Trophoblast cell (in vitro differentiated cells and primary cell): ENCODE results near the gene HPS5.

Experiments
- DNase-seq, 2 donors: peaks; one replicate each; pipeline ENCODE4 v3.0.0-alpha.2; 2016
- H2AFZ ChIP-seq: 2 replicates; pipeline ENCODE4 v1.6.1; 2013; ENCODE audit warnings: low read length, moderate library complexity, mild to moderate bottlenecking; ENCODE audit not compliant: insufficient read depth, poor library complexity
- H2AK5ac ChIP-seq: 2 replicates; pipeline ENCODE4 v1.6.1; 2013; ENCODE audit warnings: mild to moderate bottlenecking, low read length
- H2BK120ac ChIP-seq: 2 replicates; pipeline ENCODE4 v1.6.1; 2013; ENCODE audit warnings: low read length, mild to moderate bottlenecking, moderate library complexity; ENCODE audit not compliant: insufficient read depth, poor library complexity
- H2BK12ac ChIP-seq: 2 replicates; pipeline ENCODE4 v1.6.1; 2013; ENCODE audit warnings: mild to moderate bottlenecking, low read length, moderate library complexity
- H2BK5ac ChIP-seq: 2 replicates; pipeline ENCODE4 v1.6.1; 2013; ENCODE audit warnings: low read length, low read depth, moderate library complexity, mild to moderate bottlenecking; ENCODE audit not compliant: poor library complexity
- H3K14ac ChIP-seq: 2 replicates; pipeline ENCODE4 v1.6.1; 2013; ENCODE audit warnings: mild to moderate bottlenecking, low read length
- H3K18ac ChIP-seq: 2 replicates; pipeline ENCODE4 v1.6.1; 2013; ENCODE audit warnings: mild to moderate bottlenecking, low read length
- H3K23ac ChIP-seq: 2 replicates; pipeline ENCODE4 v1.6.1; 2013; ENCODE audit warnings: low read length
- H3K27ac ChIP-seq: 2 replicates; pipeline ENCODE4 v1.5.1; 2013; ENCODE audit warnings: low read depth, mild to moderate bottlenecking, inconsistent platforms, low read length, moderate library complexity
- H3K27me3 ChIP-seq: 2 replicates; pipeline ENCODE4 v1.6.1; 2013; ENCODE audit warnings: inconsistent platforms, mild to moderate bottlenecking, low read length, moderate library complexity; ENCODE audit not compliant: insufficient read depth
- H3K36me3 ChIP-seq, 2 experiments: 1 replicate in 1 of 2; 2 replicates in 1 of 2; pipeline ENCODE4 v1.6.1; 2013; ENCODE audit warnings: low read length in 2 of 2, mild to moderate bottlenecking in 2 of 2, moderate library complexity in 1 of 2; ENCODE audit not compliant: insufficient read depth in 2 of 2, control insufficient read depth in 1 of 2
- H3K4ac ChIP-seq: 2 replicates; pipeline ENCODE4 v1.6.1; 2013; ENCODE audit warnings: low read depth, mild to moderate bottlenecking, low read length, moderate library complexity
- H3K4me1 ChIP-seq, 2 experiments: 1 replicate in 1 of 2; 2 replicates in 1 of 2; pipeline ENCODE4 v1.6.1; 2013; ENCODE audit warnings: low read length in 2 of 2, mild to moderate bottlenecking in 2 of 2, moderate library complexity in 1 of 2; ENCODE audit not compliant: insufficient read depth in 2 of 2, control insufficient read depth in 1 of 2
- H3K4me2 ChIP-seq: 2 replicates; pipeline ENCODE4 v1.6.1; 2013; ENCODE audit warnings: inconsistent platforms, mild to moderate bottlenecking, low read length, moderate library complexity
- H3K4me3 ChIP-seq: 2 replicates; pipeline ENCODE4 v1.5.1; 2013; ENCODE audit warnings: mild to moderate bottlenecking, low read depth, low read length, inconsistent platforms
- H3K79me1 ChIP-seq: one replicate; pipeline ENCODE4 v1.6.1; 2013; ENCODE audit warnings: low read length
- H3K79me2 ChIP-seq: 2 replicates; pipeline ENCODE4 v1.6.1; 2013; ENCODE audit warnings: low read length, mild to moderate bottlenecking; ENCODE audit not compliant: control insufficient read depth, insufficient read depth, poor library complexity
- H3K9ac ChIP-seq: 2 replicates; pipeline ENCODE4 v1.6.1; 2013; ENCODE audit warnings: mild to moderate bottlenecking, low read length
- H3K9me3 ChIP-seq: 2 replicates; pipeline ENCODE4 v1.6.1; 2013; ENCODE audit warnings: low read depth, mild to moderate bottlenecking, control low read depth, inconsistent platforms, low read length; ENCODE audit not compliant: insufficient read depth
- H4K12ac ChIP-seq: 2 replicates; pipeline ENCODE4 v1.6.1; 2013; ENCODE audit warnings: low read depth, mild to moderate bottlenecking, low read length, moderate library complexity
- H4K8ac ChIP-seq: 2 replicates; pipeline ENCODE4 v1.6.1; 2013; ENCODE audit warnings: low read depth, mild to moderate bottlenecking, low read length, moderate library complexity
- H4K91ac ChIP-seq: one replicate; pipeline ENCODE4 v1.6.1; 2013; ENCODE audit warnings: low read depth, mild to moderate bottlenecking, low read length, moderate library complexity
- WGBS: extraction: QIAGEN DNeasy Blood & Tissue Kit; methylation state at CpG from one replicate; pipeline ENCODE4 v1.1.7; 2013; ENCODE audit warnings: missing lambda C conversion rate; ENCODE audit not compliant: insufficient read length, insufficient coverage; ENCODE audit errors: extremely low coverage; 5-methylcytosine and 5-hydroxymethylcytosine counted together

HPS5 gene

DNA sequence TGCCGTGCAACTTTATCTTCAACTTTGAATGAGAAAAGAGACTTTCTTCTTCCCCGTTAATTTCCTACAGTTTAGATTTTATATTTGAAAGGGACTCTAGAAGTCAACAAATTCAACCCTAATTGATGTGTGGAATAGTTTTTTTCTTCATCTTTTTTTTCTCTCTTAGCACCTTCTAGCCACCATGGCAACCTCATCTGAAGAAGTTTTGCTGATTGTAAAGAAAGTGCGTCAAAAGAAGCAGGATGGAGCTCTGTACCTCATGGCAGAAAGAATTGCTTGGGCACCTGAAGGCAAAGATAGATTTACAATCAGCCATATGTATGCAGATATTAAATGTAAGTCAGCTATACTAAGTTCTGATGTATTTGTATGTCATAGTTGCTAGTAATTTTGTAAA is 11.0 kb upstream of the HPS5 start:
- H4K8ac ChIP-seq, result no peak overlapping the region
- no peaks in the 10 kb centered on the region for H3K4me1 ChIP-seq
- H3K79me2 ChIP-seq, result peaks cover 2% of the 10 kb centered on the region
- no peak overlapping the region for H3K27ac ChIP-seq
- peaks cover 20 to 32% of the 10 kb centered on the region in 2 experiments for H3K36me3 ChIP-seq
- H3K27me3 ChIP-seq, result no peaks in the 10 kb centered on the region
- no peak overlapping the region for H3K9ac ChIP-seq
- H3K4me3 ChIP-seq, result no peak overlapping the region
- no peak overlapping the region for H3K4me2 ChIP-seq
- no peaks in the 10 kb centered on the region for H3K79me1 ChIP-seq
- H2AK5ac ChIP-seq, result no peak overlapping the region
- H3K18ac ChIP-seq, result no peak overlapping the region
- H4K12ac ChIP-seq, result no peak overlapping the region
- no peak overlapping the region for H2BK120ac ChIP-seq
- no peak for DNase-seq
- no peak overlapping the region for H4K91ac ChIP-seq
- H3K9me3 ChIP-seq, result no peaks in the 10 kb centered on the region
- no CpG with 5 or more reads among the region's 3 CpGs for WGBS
- H2BK5ac ChIP-seq, result no peak overlapping the region
- H2BK12ac ChIP-seq, result no peak overlapping the region
- no peak overlapping the region for H3K23ac ChIP-seq
- H3K4ac ChIP-seq, result no peak overlapping the region
- H3K14ac ChIP-seq, result no peak overlapping the region
- no peak overlapping the region for H2AFZ ChIP-seq

DNA sequence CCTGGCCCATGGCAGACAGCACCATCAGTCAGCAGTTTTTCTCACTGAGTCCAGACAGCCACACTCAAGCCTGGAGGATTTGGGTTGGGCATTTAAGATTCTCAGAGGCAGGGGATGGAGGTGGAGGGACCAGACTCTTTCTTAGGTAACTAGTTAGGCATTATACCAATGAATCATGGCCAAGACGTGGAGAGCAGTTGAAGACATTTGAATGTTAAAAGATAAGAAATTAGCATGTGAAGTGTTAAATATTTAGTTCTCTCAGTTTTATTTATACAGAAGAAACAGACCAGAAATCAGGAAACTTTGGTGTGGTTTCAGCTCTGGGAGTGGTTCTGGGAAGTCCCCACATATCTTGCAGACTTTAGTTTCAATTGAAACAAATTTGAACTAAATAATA is 10.4 kb upstream of the HPS5 start:
- Histone ChIP-seq H3K9me3 (no peaks in the 10 kb centered on the region), H3K27ac (no peak overlapping the region), H3K9ac (no peak overlapping the region), H2BK120ac (no peak overlapping the region), H3K79me1 (no peaks in the 10 kb centered on the region), H3K4ac (no peak overlapping the region), H2BK12ac (no peak overlapping the region), H3K36me3 (peaks cover 25 to 34% of the 10 kb centered on the region in 2 experiments), H3K14ac (no peak overlapping the region), H4K12ac (no peak overlapping the region), H3K4me1 (no peaks in the 10 kb centered on the region), H2AFZ (no peak overlapping the region), H2AK5ac (no peak overlapping the region), H2BK5ac (no peak overlapping the region), H3K18ac (no peak overlapping the region), H4K8ac (no peak overlapping the region), H3K4me2 (no peak overlapping the region), H3K23ac (no peak overlapping the region), H3K4me3 (no peak overlapping the region), H3K27me3 (no peaks in the 10 kb centered on the region), H3K79me2 (peaks cover 2% of the 10 kb centered on the region), H4K91ac (no peak overlapping the region)
- no CpG with 5 or more reads among the region's 1 CpG for WGBS
- DNase-seq, result no peak

DNA sequence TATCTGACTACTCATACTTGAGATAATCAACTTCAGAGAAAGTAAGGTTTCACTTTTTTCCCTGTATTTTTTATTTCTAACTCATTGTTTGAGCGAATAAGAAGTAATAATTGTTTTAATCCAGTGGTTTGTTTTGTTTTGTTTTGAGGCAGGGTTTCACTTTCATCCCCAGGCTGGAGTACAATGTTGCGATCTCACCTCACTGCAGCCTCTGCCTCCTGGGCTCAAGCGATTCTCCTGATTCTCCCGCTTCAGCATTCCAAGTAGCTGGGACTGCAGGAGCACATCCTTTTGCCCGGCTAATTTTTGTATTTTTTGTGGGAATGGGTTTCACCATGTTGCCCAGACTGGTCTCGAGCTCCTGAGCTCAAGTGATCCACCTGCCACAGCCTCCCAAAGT is 9.0 kb upstream of the HPS5 start:
- H3K9me3 ChIP-seq, result no peaks in the 10 kb centered on the region
- H4K8ac ChIP-seq, result no peak overlapping the region
- no peak overlapping the region for H4K91ac ChIP-seq
- no peak overlapping the region for H4K12ac ChIP-seq
- H2BK120ac ChIP-seq, result no peak overlapping the region
- no peak overlapping the region for H3K4me2 ChIP-seq
- H3K18ac ChIP-seq, result no peak overlapping the region
- no peak overlapping the region for H2BK5ac ChIP-seq
- no peak overlapping the region for H2AFZ ChIP-seq
- no peak overlapping the region for H2BK12ac ChIP-seq
- no peak overlapping the region for H3K9ac ChIP-seq
- peaks cover 18 to 23% of the 10 kb centered on the region in 2 experiments for H3K36me3 ChIP-seq
- no peak overlapping the region for H3K14ac ChIP-seq
- no peak overlapping the region for H2AK5ac ChIP-seq
- no CpG with 5 or more reads among the region's 6 CpGs for WGBS
- DNase-seq, result no peak
- no peaks in the 10 kb centered on the region for H3K4me1 ChIP-seq
- H3K79me2 ChIP-seq, result peaks cover 2% of the 10 kb centered on the region
- H3K27ac ChIP-seq, result no peak overlapping the region
- no peaks in the 10 kb centered on the region for H3K27me3 ChIP-seq
- no peaks in the 10 kb centered on the region for H3K79me1 ChIP-seq
- H3K4me3 ChIP-seq, result no peak overlapping the region
- no peak overlapping the region for H3K4ac ChIP-seq
- no peak overlapping the region for H3K23ac ChIP-seq

DNA sequence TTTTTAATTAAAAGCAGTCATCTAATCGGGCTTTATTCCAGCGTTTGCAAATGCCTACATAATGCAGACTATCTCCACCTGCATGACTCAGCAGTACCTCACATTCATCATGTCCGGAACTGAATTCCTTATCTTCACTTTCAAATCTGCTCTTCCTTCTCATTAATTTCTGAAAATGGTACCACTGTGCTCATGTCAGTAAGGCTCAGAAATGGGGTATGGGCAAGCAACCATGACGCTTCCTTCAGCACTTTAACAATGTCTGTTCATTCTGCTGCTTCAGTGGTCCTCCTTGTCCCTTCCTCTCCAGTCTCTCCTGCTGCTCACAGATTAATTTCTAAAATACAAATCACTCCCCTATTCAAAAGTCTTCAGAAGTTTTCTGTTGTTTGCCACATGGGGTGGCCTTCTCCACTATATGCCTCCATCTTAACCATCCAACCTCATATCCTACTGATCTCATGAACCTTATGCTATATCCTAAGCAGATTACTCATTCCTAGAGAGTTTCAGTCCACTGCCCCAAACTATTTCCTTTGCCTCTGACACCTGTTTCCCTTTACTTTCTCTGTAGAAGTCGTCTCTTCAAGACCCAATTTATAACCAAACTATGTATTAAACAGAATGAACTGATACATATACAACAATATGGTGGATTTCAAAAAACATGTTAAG is 7.4 kb upstream of the HPS5 start:
- no peak overlapping the region for H3K14ac ChIP-seq

More for the DNA sequence above, 7.4 kb upstream of the HPS5 start:
- Histone ChIP-seq H4K12ac (no peak overlapping the region), H3K79me1 (no peaks in the 10 kb centered on the region), H2AFZ (no peak overlapping the region), H4K8ac (no peak overlapping the region), H3K9me3 (no peaks in the 10 kb centered on the region), H3K27ac (no peak overlapping the region), H2BK120ac (peak overlapping the region; percentile 13), H3K9ac (no peak overlapping the region), H3K23ac (no peak overlapping the region), H3K79me2 (peaks cover 2% of the 10 kb centered on the region), H2BK5ac (no peak overlapping the region), H2AK5ac (no peak overlapping the region), H3K4ac (peak overlapping the region; percentile 79), H3K4me3 (no peak overlapping the region), H3K18ac (no peak overlapping the region), H4K91ac (no peak overlapping the region), H3K4me1 (peaks cover 0 to 2% of the 10 kb centered on the region in 2 experiments), H2BK12ac (no peak overlapping the region), H3K27me3 (no peaks in the 10 kb centered on the region), H3K36me3 (peaks cover 18% of the 10 kb centered on the region in 2 experiments), H3K4me2 (no peak overlapping the region)
- no peak for DNase-seq
- WGBS, result no CpG with 5 or more reads among the region's 5 CpGs
